H1 (cell line): ENCODE measurements around the gene STIMATE. TPM values are rescaled to one million over a fixed set of nuclear protein-coding genes. Genes with fewer than 3 reads are reported as not detected.

Experiments
- BACH1 ChIP-seq: IDR thresholded peaks from 2 replicates; pipeline ENCODE4 v1.6.1; 2012; ENCODE audit warnings: low read length, improper control_type of control experiment
- FOSL1 ChIP-seq: IDR thresholded peaks from 2 replicates; pipeline ENCODE4 v1.6.1; 2011; ENCODE audit warnings: mild to moderate bottlenecking, low read depth, low read length, moderate library complexity; ENCODE audit not compliant: insufficient read depth
- JUND ChIP-seq: IDR thresholded peaks from 2 replicates; pipeline ENCODE4 v1.6.1; 2011; ENCODE audit warnings: mild to moderate bottlenecking, improper control_type of control experiment, low read length
- NANOG ChIP-seq: IDR thresholded peaks from 2 replicates; pipeline ENCODE4 v1.6.1; 2011; ENCODE audit warnings: low read length, low read depth, mild to moderate bottlenecking, inconsistent platforms; ENCODE audit not compliant: insufficient read depth, poor library complexity, severe bottlenecking
- SIN3A ChIP-seq, 2 experiments: IDR thresholded peaks in 1 of 2; conservative IDR thresholded peaks in 1 of 2; 2 replicates each; pipeline ENCODE4 v1.6.1; 2011 to 2012; ENCODE audit warnings: low read length in 2 of 2, improper control_type of control experiment in 1 of 2, low read depth in 1 of 2, mild to moderate bottlenecking in 1 of 2
- polyA plus RNA-seq, 7 experiments: library from polyadenylated mRNA; depleted of rRNA in 3 of 7; stranded (reverse) in 5 of 7; unstranded in 2 of 7; fragments of >200 nt in 5 of 7; fragments of 200-250 nt in 2 of 7; gene quantifications; 1 replicate in 5 of 7; 2 replicates in 1 of 7; 4 replicates in 1 of 7; pipeline versions ENCODE4 v1.2.1 to v1.2.3, GENCODE V29; 2011 to 2013; ENCODE audit warnings: missing spikeins in 2 of 7, mixed read lengths in 2 of 7
- total RNA-seq: library from RNA; stranded (reverse); fragmentation: NEBNext Ultra II Directional; extraction: Animal tissue kit (Norgen Biotek cat#: 25700); gene quantifications from 2 replicates; pipeline ENCODE4 v1.2.1, GENCODE V29; 2021
- TF ChIP-seq, protein P1 (sequence below), 3 experiments: IDR thresholded peaks; 1 replicate in 2 of 3; 2 replicates in 1 of 3; pipeline versions ENCODE4 v1.5.1 to v1.6.1; 2011; ENCODE audit warnings: low read length in 3 of 3, mild to moderate bottlenecking in 3 of 3, inconsistent platforms in 2 of 3, low read depth in 1 of 3, moderate library complexity in 1 of 3; ENCODE audit not compliant: insufficient read depth in 1 of 3; ENCODE audit errors: control extremely low read depth in 1 of 3

The STIMATE gene
- total and polyA plus RNA-seq, 2 of the 8 experiments (the other 6 are each of a cell fraction or from before 2014, with no cell fraction given) = 17.5 to 22.1 TPM

DNA sequence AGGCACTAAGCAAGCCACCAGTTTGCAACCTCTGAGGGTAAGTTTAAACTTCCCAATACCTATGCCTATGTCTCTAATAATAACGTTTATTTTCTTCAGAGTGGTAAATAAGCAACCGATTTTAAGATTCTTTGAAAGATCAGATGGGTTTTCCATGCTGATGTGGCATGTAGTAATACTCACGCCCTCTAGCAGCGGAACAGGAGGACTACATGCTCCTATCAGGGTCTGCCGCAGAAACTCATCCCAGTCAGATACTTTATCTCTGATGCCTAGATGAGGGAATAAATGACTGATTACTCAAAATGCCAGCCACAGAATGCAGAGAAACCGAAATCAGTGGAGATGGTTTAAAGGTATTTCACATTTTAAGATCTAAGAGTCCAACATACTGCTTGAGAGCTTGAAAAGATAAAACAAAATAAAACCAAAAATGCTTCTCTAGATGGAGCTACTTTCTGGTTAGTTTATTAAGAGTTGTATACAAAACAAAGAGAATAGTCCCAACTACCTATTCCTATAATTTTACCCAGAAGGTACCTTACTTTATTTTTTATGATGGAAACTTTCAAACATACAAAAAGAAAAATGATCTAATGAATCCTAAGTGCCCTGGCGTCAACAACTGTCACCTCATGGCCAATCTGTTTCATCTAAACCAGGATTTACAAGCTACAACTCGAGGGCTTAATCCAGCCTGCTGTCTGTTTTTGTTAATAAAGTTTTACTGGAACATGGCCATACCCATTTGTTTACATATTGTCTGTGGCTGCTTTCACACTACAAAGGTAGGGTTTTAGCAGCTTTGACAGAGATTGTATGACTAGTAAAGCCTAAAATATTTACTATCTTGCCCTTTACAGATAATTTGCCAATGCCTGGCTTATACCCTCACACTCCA, 37.5 kb upstream of the STIMATE start (continued):
- TF ChIP-seq, protein P1, sequence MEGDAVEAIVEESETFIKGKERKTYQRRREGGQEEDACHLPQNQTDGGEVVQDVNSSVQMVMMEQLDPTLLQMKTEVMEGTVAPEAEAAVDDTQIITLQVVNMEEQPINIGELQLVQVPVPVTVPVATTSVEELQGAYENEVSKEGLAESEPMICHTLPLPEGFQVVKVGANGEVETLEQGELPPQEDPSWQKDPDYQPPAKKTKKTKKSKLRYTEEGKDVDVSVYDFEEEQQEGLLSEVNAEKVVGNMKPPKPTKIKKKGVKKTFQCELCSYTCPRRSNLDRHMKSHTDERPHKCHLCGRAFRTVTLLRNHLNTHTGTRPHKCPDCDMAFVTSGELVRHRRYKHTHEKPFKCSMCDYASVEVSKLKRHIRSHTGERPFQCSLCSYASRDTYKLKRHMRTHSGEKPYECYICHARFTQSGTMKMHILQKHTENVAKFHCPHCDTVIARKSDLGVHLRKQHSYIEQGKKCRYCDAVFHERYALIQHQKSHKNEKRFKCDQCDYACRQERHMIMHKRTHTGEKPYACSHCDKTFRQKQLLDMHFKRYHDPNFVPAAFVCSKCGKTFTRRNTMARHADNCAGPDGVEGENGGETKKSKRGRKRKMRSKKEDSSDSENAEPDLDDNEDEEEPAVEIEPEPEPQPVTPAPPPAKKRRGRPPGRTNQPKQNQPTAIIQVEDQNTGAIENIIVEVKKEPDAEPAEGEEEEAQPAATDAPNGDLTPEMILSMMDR (IDR thresholded peaks at IDR 0.05; ENCODE audit: control extremely low read depth in 1 of 3, insufficient read depth in 1 of 3, low read depth in 1 of 3, low read length in 3 of 3) = peak; percentile 55 to 84 (median 64)
- TF ChIP-seq BACH1 = no peak
- no peak for TF ChIP-seq SIN3A (conservative IDR thresholded peaks at IDR 0.05 in 1 of 2, IDR thresholded peaks at IDR 0.05 in 1 of 2; ENCODE audit: low read depth in 1 of 2, low read length in 2 of 2)
- no peak for TF ChIP-seq JUND
- TF ChIP-seq FOSL1 = no peak
- no peak for TF ChIP-seq NANOG
